Lower leg skin (tissue), 4 donors: Measurements from ENCODE around the gene GUCA2A. TPM values are rescaled to one million over a fixed set of nuclear protein-coding genes. Genes with fewer than 3 reads are reported as not detected.
A peak's percentile ranks its signal among the peaks of the same experiment; 100 is the strongest.

ENCODE experiments used
- DNase-seq, 2 donors: peaks; one replicate each; pipeline ENCODE4 v3.0.0-alpha.2; 2019; ENCODE audit warnings: low spot score in 2 of 2
- H3K4me3 ChIP-seq: fragments of 200-600 bp; sonication (generic); 2 replicates; pipeline ENCODE4 v1.5.1; 2017; ENCODE audit warnings: mild to moderate bottlenecking, low read depth; ENCODE audit not compliant: poor library complexity, severe bottlenecking
- POLR2A ChIP-seq, 2 donors: fragments of 450-650 bp; IDR thresholded peaks; one replicate each; pipeline ENCODE4 v1.6.1; 2016 to 2017; ENCODE audit warnings: antibody characterized with exemption in 2 of 2, mild to moderate bottlenecking in 1 of 2, moderate library complexity in 1 of 2
- WGBS, 2 donors: methylation state at CpG; one replicate each; pipeline ENCODE4 v1.1.5; 2018; 5-methylcytosine and 5-hydroxymethylcytosine counted together
- intact Hi-C: fragments of 100-400 bp; cut with DNase I; formaldehyde crosslinking; loops from one replicate; pipeline ENCODE4 v1.15.0; 2023; ENCODE audit warnings: low total_unique reads
- total RNA-seq, 4 donors: library from RNA; depleted of rRNA; stranded (reverse); fragments of >200 nt; gene quantifications; one replicate each; pipeline ENCODE4 v1.1.0, GENCODE V29; 2016
- TF ChIP-seq, protein P1 (sequence below), 3 donors: fragments of 450-650 bp; IDR thresholded peaks; one replicate each; pipeline ENCODE4 v1.5.1; 2016; ENCODE audit warnings: antibody characterized with exemption in 3 of 3, mild to moderate bottlenecking in 3 of 3, moderate library complexity in 2 of 3

The GUCA2A gene
- total RNA-seq, 4 donors from 2014 or later, result not detected

DNA sequence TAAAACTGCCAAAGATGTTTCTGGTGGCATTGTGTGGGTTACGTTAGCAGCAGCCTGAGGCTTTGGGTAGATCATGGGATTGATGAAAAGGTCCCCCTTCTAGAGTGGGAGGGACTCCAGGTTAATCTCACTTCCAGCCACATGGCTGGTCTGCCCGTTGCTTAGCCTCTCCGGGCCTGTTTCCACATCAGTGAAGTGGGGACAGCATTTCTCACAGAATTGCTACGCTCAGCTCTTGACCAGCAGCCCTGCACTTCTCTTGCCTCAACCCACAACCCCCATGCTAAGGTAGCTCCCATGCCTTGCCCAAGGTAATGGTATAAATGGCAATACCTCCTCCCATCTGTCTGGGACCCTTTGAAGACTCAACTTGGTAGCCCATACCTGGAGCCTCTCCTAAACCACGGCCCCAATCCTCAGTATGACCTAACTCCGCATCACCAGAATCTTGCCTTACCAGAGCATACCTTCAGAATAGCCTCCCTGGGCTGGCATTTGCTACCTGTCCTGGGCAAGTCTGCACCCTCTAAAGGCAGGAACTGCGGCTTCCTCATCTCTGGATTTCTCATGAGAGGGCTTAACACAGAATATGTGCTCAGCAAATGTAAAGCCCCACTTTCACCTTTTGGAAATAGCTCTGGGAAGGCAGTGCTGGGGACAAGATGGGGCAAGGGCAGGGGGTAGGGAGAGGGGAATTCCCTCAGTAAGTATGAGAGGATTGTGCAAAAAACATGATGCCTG, 10.9 kb upstream of the GUCA2A start:
- TF ChIP-seq POLR2A (IDR thresholded peaks at IDR 0.05), result no peak
- TF ChIP-seq, protein P1, sequence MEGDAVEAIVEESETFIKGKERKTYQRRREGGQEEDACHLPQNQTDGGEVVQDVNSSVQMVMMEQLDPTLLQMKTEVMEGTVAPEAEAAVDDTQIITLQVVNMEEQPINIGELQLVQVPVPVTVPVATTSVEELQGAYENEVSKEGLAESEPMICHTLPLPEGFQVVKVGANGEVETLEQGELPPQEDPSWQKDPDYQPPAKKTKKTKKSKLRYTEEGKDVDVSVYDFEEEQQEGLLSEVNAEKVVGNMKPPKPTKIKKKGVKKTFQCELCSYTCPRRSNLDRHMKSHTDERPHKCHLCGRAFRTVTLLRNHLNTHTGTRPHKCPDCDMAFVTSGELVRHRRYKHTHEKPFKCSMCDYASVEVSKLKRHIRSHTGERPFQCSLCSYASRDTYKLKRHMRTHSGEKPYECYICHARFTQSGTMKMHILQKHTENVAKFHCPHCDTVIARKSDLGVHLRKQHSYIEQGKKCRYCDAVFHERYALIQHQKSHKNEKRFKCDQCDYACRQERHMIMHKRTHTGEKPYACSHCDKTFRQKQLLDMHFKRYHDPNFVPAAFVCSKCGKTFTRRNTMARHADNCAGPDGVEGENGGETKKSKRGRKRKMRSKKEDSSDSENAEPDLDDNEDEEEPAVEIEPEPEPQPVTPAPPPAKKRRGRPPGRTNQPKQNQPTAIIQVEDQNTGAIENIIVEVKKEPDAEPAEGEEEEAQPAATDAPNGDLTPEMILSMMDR (IDR thresholded peaks at IDR 0.05), result no peak

DNA sequence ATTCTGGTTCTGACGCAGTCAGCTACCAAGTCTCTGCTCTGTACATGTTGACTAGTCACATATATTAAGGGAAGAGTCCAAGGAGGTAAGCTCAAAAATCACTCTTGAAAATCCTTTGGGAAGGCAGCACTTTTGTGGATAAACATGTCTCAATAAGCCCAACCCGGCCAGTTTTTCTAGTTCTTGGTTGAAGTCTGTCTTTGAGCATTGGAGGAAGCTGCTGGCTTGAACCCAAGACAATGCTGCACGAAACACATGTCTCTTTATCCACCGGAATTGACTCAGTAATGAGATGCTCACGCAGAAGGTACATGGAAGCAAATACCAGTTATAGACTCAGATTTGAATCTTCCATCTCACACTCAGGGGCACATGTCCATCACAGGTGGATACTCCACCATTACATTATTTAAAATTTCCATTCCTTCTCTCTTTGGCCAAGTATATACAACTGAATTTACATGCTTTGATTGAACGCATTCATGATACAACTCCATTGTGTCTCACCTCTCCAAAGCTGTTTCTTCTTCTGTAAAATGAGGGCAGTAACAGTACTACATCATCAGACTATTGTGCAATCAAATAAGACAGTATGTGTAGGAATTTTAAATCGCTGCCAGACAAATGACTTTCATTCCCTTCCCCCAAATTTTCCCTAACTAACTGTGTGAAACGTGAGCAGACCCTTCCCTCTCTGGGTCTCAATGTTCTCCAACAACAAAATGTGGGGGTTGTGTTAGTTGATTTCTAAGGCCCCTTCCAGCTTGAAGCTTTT, 9.6 kb upstream of the GUCA2A start:
- DNase-seq, result peak; percentile 83 to 89
- intact Hi-C loops, result loop anchor here (2.0 kb wide), 1 partner anchor 27 kb away; no protein-coding TSS in a partner anchor
- H3K4me3 ChIP-seq, result no peak overlapping the region
- 29 to 39% methylated on average over 8 of the region's 8 CpGs for WGBS, 2 donors
- no peak for TF ChIP-seq POLR2A (IDR thresholded peaks at IDR 0.05)
- TF ChIP-seq, protein P1 (IDR thresholded peaks at IDR 0.05), result no peak

More for the DNA sequence above, 10.9 kb upstream of the GUCA2A start:
- WGBS, 2 donors, result 66 to 87% methylated on average over 7 of the region's 7 CpGs
- intact Hi-C loops, result no loop called here
- peak in 1 of 2 donors; percentile 8 for DNase-seq
- H3K4me3 ChIP-seq, result no peak overlapping the region

GRCh38 chr1:42173155-42173933, 8.8 kb upstream of the GUCA2A start:
- H3K4me3 ChIP-seq, result no peak overlapping the region
- intact Hi-C loops, result loop anchor here (2.0 kb wide), 1 partner anchor 27 kb away; no protein-coding TSS in a partner anchor
- TF ChIP-seq, protein P1 (IDR thresholded peaks at IDR 0.05), result peak in 2 of 3 donors; percentile 22 to 86
- no peak for TF ChIP-seq POLR2A (IDR thresholded peaks at IDR 0.05)
- peak; percentile 40 to 94 for DNase-seq
- WGBS, 2 donors, result 17 to 22% methylated on average over 9 of the region's 9 CpGs

DNA sequence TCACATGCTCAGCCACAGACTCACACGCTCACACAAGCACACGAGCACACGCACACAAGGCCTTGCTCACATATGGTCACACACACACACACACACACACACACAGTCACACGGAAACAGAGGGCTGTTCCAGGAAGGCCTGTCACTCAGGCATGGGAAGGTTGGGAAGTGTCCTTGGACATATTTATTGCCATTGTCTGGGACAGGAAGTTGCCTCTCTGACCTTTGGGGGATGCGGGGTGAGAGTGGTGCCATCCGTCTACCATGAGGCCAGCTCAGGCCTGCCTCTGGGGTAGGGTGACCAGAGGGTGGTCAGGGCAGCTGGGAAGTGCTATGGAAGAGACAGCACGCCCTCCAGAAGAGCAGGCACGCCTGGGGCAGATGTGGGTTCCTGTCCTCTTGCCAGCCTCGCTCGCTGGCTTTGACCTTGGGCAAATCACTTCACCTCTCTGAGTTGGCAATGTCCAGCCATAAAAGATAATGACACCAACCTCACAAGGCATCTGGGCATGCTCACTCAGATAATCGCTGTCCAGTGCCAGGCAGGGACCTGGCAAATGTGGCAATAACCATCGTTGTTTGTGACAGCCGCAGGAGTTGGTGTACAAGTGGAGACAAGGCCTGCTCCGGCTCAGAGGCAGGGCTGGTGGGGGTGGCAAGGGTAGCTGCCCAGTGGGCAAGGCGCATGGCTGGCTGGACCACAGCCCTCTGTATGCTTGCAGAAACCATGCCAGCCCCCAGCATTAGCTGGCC, 8.0 kb upstream of the GUCA2A start:
- no peak for TF ChIP-seq POLR2A (IDR thresholded peaks at IDR 0.05)
- TF ChIP-seq, protein P1 (IDR thresholded peaks at IDR 0.05), result no peak
- H3K4me3 ChIP-seq, result no peak overlapping the region
- intact Hi-C loops, result loop anchor here (2.0 kb wide), 1 partner anchor 26 kb away; no protein-coding TSS in a partner anchor
- whole genome bisulfite sequencing, 2 donors, result 28 to 39% methylated on average over 7 to 15 of the region's 15 CpGs
- DNase-seq, result peak; percentile 22 to 86
